Gastroesophageal sphincter (tissue), 3 donors: Measurements from ENCODE around the gene RAPGEF1.

ENCODE experiments used
- EP300 ChIP-seq: sonication (generic); formaldehyde crosslinking; IDR thresholded peaks from one replicate; pipeline ENCODE4 v1.6.1; 2017; ENCODE audit warnings: antibody characterized with exemption, mild to moderate bottlenecking
- POLR2A ChIP-seq, 2 donors: fragments of 450-650 bp; IDR thresholded peaks; one replicate each; pipeline ENCODE4 v1.6.1; 2017; ENCODE audit warnings: antibody characterized with exemption in 2 of 2, mild to moderate bottlenecking in 2 of 2, moderate library complexity in 1 of 2
- POLR2AphosphoS5 ChIP-seq: sonication (generic); formaldehyde crosslinking; IDR thresholded peaks from one replicate; pipeline ENCODE4 v1.6.1; 2017; ENCODE audit warnings: antibody characterized with exemption
- TF ChIP-seq, protein P1 (sequence below), 4 experiments: fragments of 200-600 bp in 2 of 4; fragments of 450-650 bp in 2 of 4; sonication (generic) in 1 of 4; IDR thresholded peaks; one replicate each; pipeline ENCODE4 v1.5.1; 2017 to 2019; ENCODE audit warnings: antibody characterized with exemption in 4 of 4, mild to moderate bottlenecking in 2 of 4, moderate library complexity in 2 of 4

DNA sequence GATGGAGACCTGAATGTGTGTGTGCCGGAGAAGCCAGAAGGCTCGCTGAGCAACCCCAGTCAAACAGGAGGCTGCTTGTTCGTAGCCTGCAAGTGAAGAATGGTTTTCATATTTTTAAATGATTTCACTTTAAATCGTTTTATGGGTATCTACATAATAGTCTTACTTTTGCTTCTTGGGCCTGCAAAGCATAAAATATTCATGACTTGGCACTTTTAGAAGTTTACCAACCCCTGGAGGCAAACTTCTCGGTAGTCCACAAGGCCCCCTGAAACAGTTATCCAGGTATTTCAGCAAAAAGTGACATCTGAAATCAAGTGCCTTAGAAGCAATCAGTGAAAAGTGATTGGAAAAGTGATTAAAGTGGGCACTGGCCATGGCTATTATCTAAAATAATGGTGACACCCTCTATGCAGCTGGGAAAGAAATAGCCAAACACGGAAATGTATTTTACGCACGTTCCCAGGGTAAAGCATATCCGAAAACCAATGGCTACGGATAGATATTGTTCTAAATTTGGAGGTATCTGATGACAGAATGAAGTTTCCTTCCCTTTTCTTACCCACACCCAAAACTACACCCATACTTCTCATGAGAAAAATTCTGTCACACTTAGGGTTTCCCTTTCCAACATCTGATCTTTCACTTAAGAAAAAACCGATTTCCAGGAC lies 39.0 kb downstream of the RAPGEF1 start:
- TF ChIP-seq, protein P1, sequence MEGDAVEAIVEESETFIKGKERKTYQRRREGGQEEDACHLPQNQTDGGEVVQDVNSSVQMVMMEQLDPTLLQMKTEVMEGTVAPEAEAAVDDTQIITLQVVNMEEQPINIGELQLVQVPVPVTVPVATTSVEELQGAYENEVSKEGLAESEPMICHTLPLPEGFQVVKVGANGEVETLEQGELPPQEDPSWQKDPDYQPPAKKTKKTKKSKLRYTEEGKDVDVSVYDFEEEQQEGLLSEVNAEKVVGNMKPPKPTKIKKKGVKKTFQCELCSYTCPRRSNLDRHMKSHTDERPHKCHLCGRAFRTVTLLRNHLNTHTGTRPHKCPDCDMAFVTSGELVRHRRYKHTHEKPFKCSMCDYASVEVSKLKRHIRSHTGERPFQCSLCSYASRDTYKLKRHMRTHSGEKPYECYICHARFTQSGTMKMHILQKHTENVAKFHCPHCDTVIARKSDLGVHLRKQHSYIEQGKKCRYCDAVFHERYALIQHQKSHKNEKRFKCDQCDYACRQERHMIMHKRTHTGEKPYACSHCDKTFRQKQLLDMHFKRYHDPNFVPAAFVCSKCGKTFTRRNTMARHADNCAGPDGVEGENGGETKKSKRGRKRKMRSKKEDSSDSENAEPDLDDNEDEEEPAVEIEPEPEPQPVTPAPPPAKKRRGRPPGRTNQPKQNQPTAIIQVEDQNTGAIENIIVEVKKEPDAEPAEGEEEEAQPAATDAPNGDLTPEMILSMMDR (IDR thresholded peaks at IDR 0.05), result no peak
- TF ChIP-seq POLR2AphosphoS5 (no peak), POLR2A (IDR thresholded peaks at IDR 0.05) (no peak), EP300 (no peak)
